ENCODE results near the gene SPG7. TPM values are rescaled to one million over a fixed set of nuclear protein-coding genes. Genes with fewer than 3 reads are reported as not detected.

The SPG7 gene
- total RNA-seq, 1 donor from 2014 or later, result 96.1 TPM

DNA sequence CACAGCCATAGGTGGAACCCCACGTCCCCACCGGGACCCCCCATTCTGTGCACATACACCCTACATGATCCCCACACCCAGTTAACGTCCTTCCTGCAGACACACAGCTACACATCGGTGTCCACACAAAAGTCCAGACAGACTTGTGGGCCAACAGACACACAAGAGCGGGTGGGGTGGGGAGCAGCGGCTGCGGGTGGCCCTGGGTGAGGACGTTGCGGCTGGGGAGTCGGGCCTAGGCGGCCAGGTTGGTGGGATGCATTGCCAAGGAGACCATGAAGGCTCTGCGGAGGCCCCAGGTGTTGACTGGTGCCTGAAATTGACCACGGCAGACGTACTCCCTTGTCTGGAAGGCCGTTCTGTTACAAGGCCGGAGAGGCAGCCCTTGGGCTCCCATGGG, 96.6 kb downstream of the SPG7 start:
- Histone ChIP-seq H3K4me3 (ENCODE audit: insufficient read depth, low read depth, low read length) (no peak overlapping the region), H3K9me3 (ENCODE audit: insufficient read depth, low read depth, low read length) (no peaks in the 10 kb centered on the region), H3K27ac (ENCODE audit: low read depth, low read length) (no peak overlapping the region), H2AFZ (ENCODE audit: low read depth, low read length) (no peak overlapping the region), H3K4me1 (ENCODE audit: insufficient read depth, low read length) (peaks cover 21% of the 10 kb centered on the region), H4K20me1 (ENCODE audit: insufficient read depth, low read length) (no peaks in the 10 kb centered on the region), H3K79me2 (ENCODE audit: insufficient read depth, low read length) (no peaks in the 10 kb centered on the region), H3K4me2 (ENCODE audit: low read length) (no peak overlapping the region), H3K9ac (ENCODE audit: low read length) (no peak overlapping the region), H3K27me3 (ENCODE audit: insufficient read depth, low read length) (no peaks in the 10 kb centered on the region), H3K36me3 (ENCODE audit: insufficient read depth, low read length) (no peaks in the 10 kb centered on the region)
- TF ChIP-seq, protein P1, sequence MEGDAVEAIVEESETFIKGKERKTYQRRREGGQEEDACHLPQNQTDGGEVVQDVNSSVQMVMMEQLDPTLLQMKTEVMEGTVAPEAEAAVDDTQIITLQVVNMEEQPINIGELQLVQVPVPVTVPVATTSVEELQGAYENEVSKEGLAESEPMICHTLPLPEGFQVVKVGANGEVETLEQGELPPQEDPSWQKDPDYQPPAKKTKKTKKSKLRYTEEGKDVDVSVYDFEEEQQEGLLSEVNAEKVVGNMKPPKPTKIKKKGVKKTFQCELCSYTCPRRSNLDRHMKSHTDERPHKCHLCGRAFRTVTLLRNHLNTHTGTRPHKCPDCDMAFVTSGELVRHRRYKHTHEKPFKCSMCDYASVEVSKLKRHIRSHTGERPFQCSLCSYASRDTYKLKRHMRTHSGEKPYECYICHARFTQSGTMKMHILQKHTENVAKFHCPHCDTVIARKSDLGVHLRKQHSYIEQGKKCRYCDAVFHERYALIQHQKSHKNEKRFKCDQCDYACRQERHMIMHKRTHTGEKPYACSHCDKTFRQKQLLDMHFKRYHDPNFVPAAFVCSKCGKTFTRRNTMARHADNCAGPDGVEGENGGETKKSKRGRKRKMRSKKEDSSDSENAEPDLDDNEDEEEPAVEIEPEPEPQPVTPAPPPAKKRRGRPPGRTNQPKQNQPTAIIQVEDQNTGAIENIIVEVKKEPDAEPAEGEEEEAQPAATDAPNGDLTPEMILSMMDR (IDR thresholded peaks at IDR 0.05; ENCODE audit: insufficient read depth, low read depth, low read length), result no peak
- TF ChIP-seq EZH2 (IDR thresholded peaks at IDR 0.05; ENCODE audit: insufficient read depth, low read length), result no peak
- FAIRE-seq (no peak), DNase-seq (ENCODE audit: low read depth) (no peak)
- Mint-ChIP-seq H3K36me3 (ENCODE audit: low read depth, unreplicated experiment) (no peaks in the 10 kb centered on the region), H3K27me3 (ENCODE audit: low read depth, unreplicated experiment) (peaks cover 11% of the 10 kb centered on the region), H3K4me1 (ENCODE audit: low read depth, unreplicated experiment) (peaks cover 7% of the 10 kb centered on the region), H3K4me3 (ENCODE audit: unreplicated experiment) (no peak overlapping the region), H3K9me3 (ENCODE audit: unreplicated experiment) (no peaks in the 10 kb centered on the region), H3K27ac (ENCODE audit: unreplicated experiment) (no peak overlapping the region)

DNA sequence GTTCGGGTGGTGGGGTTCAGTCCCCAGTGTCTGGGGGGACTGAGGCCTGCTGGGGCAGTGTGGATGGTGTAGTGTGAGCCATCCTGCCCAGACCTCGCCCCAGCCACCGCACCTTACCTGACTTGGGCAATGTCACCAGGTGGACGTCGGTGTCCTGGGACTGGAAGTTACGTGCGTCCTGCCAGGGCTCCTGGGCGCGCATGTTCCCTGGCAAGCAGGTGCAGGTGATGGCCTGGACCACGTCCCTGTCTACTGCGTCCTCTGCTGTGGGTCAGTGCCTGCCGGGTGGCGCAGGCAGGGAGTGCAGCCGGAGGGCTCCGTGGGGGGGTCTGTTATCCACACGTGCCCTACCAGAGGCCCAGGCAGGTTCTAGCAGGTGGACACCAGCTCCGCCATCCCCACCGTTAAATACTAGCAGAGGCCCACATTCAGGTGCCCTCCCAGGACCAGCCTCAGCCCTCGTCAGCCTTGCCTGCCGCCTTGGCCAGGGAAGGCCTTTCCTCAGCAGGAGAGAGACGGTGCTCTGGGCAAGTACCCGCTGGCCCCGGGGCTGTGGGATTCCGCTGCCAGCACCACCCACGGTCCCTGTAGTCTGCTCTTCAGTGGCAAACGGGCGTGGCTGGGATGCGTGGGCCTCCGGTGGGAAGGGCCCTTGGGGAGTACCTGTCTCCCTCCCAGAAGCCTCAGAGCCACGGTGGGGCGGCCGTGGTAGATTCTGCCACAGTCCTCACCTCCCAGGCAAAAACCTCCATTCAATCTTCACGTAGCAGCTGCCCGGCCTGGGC, 97.2 kb downstream of the SPG7 start:
- Histone ChIP-seq H4K20me1 (ENCODE audit: insufficient read depth, low read length) (no peaks in the 10 kb centered on the region), H3K4me1 (ENCODE audit: insufficient read depth, low read length) (peaks cover 21% of the 10 kb centered on the region), H2AFZ (ENCODE audit: low read depth, low read length) (no peak overlapping the region), H3K27me3 (ENCODE audit: insufficient read depth, low read length) (no peaks in the 10 kb centered on the region), H3K79me2 (ENCODE audit: insufficient read depth, low read length) (no peaks in the 10 kb centered on the region), H3K36me3 (ENCODE audit: insufficient read depth, low read length) (no peaks in the 10 kb centered on the region), H3K27ac (ENCODE audit: low read depth, low read length) (no peak overlapping the region), H3K4me3 (ENCODE audit: insufficient read depth, low read depth, low read length) (no peak overlapping the region), H3K9ac (ENCODE audit: low read length) (no peak overlapping the region), H3K9me3 (ENCODE audit: insufficient read depth, low read depth, low read length) (no peaks in the 10 kb centered on the region), H3K4me2 (ENCODE audit: low read length) (no peak overlapping the region)
- H3K36me3 Mint-ChIP-seq (ENCODE audit: low read depth, unreplicated experiment), result no peaks in the 10 kb centered on the region
- DNase-seq (ENCODE audit: low read depth), result no peak
- no peak for FAIRE-seq
- peaks cover 6% of the 10 kb centered on the region for H3K4me1 Mint-ChIP-seq (ENCODE audit: low read depth, unreplicated experiment)
- peaks cover 11% of the 10 kb centered on the region for H3K27me3 Mint-ChIP-seq (ENCODE audit: low read depth, unreplicated experiment)
- H3K4me3 Mint-ChIP-seq (ENCODE audit: unreplicated experiment), result no peak overlapping the region
- H3K9me3 Mint-ChIP-seq (ENCODE audit: unreplicated experiment), result no peaks in the 10 kb centered on the region
- TF ChIP-seq EZH2 (IDR thresholded peaks at IDR 0.05; ENCODE audit: insufficient read depth, low read length), result no peak
- TF ChIP-seq, protein P1 (IDR thresholded peaks at IDR 0.05; ENCODE audit: insufficient read depth, low read depth, low read length), result no peak
- H3K27ac Mint-ChIP-seq (ENCODE audit: unreplicated experiment), result no peak overlapping the region

DNA sequence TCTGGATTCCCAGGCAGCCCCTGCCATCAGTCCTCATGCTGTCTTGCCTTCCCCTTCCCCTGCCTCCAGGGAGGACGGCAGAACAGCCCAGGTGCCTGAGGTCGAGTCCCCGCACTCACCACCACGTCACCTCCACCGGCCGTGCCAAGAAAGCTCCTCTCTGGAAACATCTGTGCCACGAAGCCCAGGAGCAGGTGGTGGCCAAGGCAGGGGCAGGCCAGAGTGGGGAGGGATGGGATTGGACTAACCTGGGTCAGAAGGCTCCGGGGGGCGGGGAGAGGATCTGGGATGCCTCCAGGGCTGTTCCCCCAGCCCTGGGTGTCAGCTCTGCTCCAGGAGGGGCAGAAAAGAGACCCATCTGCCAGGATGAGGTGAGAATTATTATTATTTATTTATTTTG, 97.8 kb downstream of the SPG7 start:
- no peaks in the 10 kb centered on the region for H3K9me3 ChIP-seq (ENCODE audit: insufficient read depth, low read depth, low read length)
- H3K4me2 ChIP-seq (ENCODE audit: low read length), result no peak overlapping the region
- TF ChIP-seq EZH2 (IDR thresholded peaks at IDR 0.05; ENCODE audit: insufficient read depth, low read length), result no peak
- TF ChIP-seq, protein P1 (IDR thresholded peaks at IDR 0.05; ENCODE audit: insufficient read depth, low read depth, low read length), result no peak
- no peak overlapping the region for H3K27ac ChIP-seq (ENCODE audit: low read depth, low read length)
- no peaks in the 10 kb centered on the region for H3K36me3 ChIP-seq (ENCODE audit: insufficient read depth, low read length)
- FAIRE-seq (no peak), DNase-seq (ENCODE audit: low read depth) (no peak)
- Mint-ChIP-seq H3K27me3 (ENCODE audit: low read depth, unreplicated experiment) (peaks cover 11% of the 10 kb centered on the region), H3K4me3 (ENCODE audit: unreplicated experiment) (no peak overlapping the region), H3K27ac (ENCODE audit: unreplicated experiment) (no peak overlapping the region), H3K4me1 (ENCODE audit: low read depth, unreplicated experiment) (peaks cover 5% of the 10 kb centered on the region), H3K9me3 (ENCODE audit: unreplicated experiment) (no peaks in the 10 kb centered on the region), H3K36me3 (ENCODE audit: low read depth, unreplicated experiment) (no peaks in the 10 kb centered on the region)
- H3K4me3 ChIP-seq (ENCODE audit: insufficient read depth, low read depth, low read length), result no peak overlapping the region
- no peaks in the 10 kb centered on the region for H4K20me1 ChIP-seq (ENCODE audit: insufficient read depth, low read length)
- peaks cover 21% of the 10 kb centered on the region for H3K4me1 ChIP-seq (ENCODE audit: insufficient read depth, low read length)
- H2AFZ ChIP-seq (ENCODE audit: low read depth, low read length), result no peak overlapping the region
- H3K9ac ChIP-seq (ENCODE audit: low read length), result no peak overlapping the region
- H3K79me2 ChIP-seq (ENCODE audit: insufficient read depth, low read length), result no peaks in the 10 kb centered on the region
- H3K27me3 ChIP-seq (ENCODE audit: insufficient read depth, low read length), result no peaks in the 10 kb centered on the region

Measured in astrocyte (in vitro differentiated cells and primary cell).